H1 (cell line): ENCODE results near the gene GCGR. TPM values are rescaled to one million over a fixed set of nuclear protein-coding genes. Genes with fewer than 3 reads are reported as not detected.

ENCODE experiments used
- ATF3 ChIP-seq: IDR thresholded peaks from 2 replicates; pipeline ENCODE4 v1.6.1; 2011; ENCODE audit warnings: low read depth, mild to moderate bottlenecking, low read length; ENCODE audit not compliant: insufficient read depth
- BACH1 ChIP-seq: IDR thresholded peaks from 2 replicates; pipeline ENCODE4 v1.6.1; 2012; ENCODE audit warnings: low read length, improper control_type of control experiment
- CHD7 ChIP-seq: fragments of 300-600 bp; sonication (generic); IDR thresholded peaks from 2 replicates; pipeline ENCODE4 v1.7.1; 2012; ENCODE audit warnings: low read length, moderate library complexity, mild to moderate bottlenecking, inconsistent platforms; ENCODE audit not compliant: insufficient replicate concordance
- CTBP2 ChIP-seq: IDR thresholded peaks from 2 replicates; pipeline ENCODE4 v1.7.0; 2011; ENCODE audit warnings: borderline replicate concordance, mild to moderate bottlenecking, moderate library complexity, mixed read lengths, low read length; ENCODE audit not compliant: insufficient read depth, insufficient read length
- MAX ChIP-seq: IDR thresholded peaks from 2 replicates; pipeline ENCODE4 v1.6.1; 2012; ENCODE audit warnings: inconsistent platforms
- POLR2A ChIP-seq, 2 experiments: IDR thresholded peaks; 1 replicate in 1 of 2; 2 replicates in 1 of 2; pipeline ENCODE4 v1.6.1; 2011; ENCODE audit warnings: low read depth in 2 of 2, low read length in 2 of 2, mild to moderate bottlenecking in 2 of 2; ENCODE audit errors: control extremely low read depth in 1 of 2
- POLR2AphosphoS5 ChIP-seq: IDR thresholded peaks from 2 replicates; pipeline ENCODE4 v1.6.1; 2011; ENCODE audit warnings: low read depth, low read length
- RFX5 ChIP-seq: IDR thresholded peaks from 2 replicates; pipeline ENCODE4 v1.6.1; 2011; ENCODE audit warnings: low read depth, low read length, improper control_type of control experiment, borderline replicate concordance
- SP2 ChIP-seq: IDR thresholded peaks from 2 replicates; pipeline ENCODE4 v1.6.1; 2012; ENCODE audit warnings: mild to moderate bottlenecking, low read length, inconsistent platforms
- polyA plus RNA-seq, 7 experiments: library from polyadenylated mRNA; depleted of rRNA in 3 of 7; stranded (reverse) in 5 of 7; unstranded in 2 of 7; fragments of >200 nt in 5 of 7; fragments of 200-250 nt in 2 of 7; gene quantifications; 1 replicate in 5 of 7; 2 replicates in 1 of 7; 4 replicates in 1 of 7; pipeline versions ENCODE4 v1.2.1 to v1.2.3, GENCODE V29; 2011 to 2013; ENCODE audit warnings: missing spikeins in 2 of 7, mixed read lengths in 2 of 7
- total RNA-seq: library from RNA; stranded (reverse); fragmentation: NEBNext Ultra II Directional; extraction: Animal tissue kit (Norgen Biotek cat#: 25700); gene quantifications from 2 replicates; pipeline ENCODE4 v1.2.1, GENCODE V29; 2021

The GCGR gene
- total and polyA plus RNA-seq, 2 of the 8 experiments (the other 6 are each of a cell fraction or from before 2014, with no cell fraction given): 0.44 to 0.56 TPM

- TF ChIP-seq CHD7 (no peak), POLR2A (IDR thresholded peaks at IDR 0.05; ENCODE audit: control extremely low read depth in 1 of 2, low read depth in 2 of 2, low read length in 2 of 2) (no peak), ATF3 (no peak), CTBP2 (no peak), BACH1 (no peak), RFX5 (no peak), SP2 (no peak), MAX (no peak), POLR2AphosphoS5 (no peak)
These were observed 9.9 kb upstream of the GCGR start (continued) for GRCh38 chr17:81794074-81794476.
